Retinal pigment epithelial cell (primary cell): ENCODE data around the gene CCRL2.

ENCODE experiments used
- DNase-seq: peaks from one replicate; pipeline ENCODE4 v3.0.0-alpha.2; 2010; ENCODE audit warnings: low read depth
- H3K4me3 ChIP-seq: 2 replicates; pipeline ENCODE4 v1.5.1; 2011; ENCODE audit warnings: mild to moderate bottlenecking, low read length, control low read depth, moderate library complexity
- TF ChIP-seq, protein P1 (sequence below): conservative IDR thresholded peaks from 2 replicates; pipeline ENCODE4 v1.5.1; 2011; ENCODE audit warnings: low read depth, low read length, control low read depth, inconsistent platforms

Gene CCRL2

DNA sequence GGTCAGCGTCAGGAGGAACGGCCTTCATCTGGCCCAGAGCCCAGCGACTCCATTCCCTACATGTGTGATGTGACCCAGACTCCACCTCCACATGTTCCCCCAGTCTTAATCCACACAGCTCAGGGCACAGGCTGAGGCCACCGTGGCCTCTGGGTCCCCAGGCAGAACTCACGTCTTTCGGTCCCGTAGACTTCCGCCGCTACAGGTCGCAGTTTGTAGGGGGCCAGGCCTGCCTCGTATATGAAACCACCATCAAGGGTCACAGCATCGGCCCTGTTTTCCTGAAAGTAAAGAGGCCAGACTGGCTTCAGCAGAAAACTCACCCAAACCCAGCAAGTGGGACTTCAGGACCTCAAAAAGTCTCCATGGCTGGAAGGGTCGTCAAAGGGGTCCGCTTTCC is 49.1 kb downstream of the CCRL2 start:
- TF ChIP-seq, protein P1, sequence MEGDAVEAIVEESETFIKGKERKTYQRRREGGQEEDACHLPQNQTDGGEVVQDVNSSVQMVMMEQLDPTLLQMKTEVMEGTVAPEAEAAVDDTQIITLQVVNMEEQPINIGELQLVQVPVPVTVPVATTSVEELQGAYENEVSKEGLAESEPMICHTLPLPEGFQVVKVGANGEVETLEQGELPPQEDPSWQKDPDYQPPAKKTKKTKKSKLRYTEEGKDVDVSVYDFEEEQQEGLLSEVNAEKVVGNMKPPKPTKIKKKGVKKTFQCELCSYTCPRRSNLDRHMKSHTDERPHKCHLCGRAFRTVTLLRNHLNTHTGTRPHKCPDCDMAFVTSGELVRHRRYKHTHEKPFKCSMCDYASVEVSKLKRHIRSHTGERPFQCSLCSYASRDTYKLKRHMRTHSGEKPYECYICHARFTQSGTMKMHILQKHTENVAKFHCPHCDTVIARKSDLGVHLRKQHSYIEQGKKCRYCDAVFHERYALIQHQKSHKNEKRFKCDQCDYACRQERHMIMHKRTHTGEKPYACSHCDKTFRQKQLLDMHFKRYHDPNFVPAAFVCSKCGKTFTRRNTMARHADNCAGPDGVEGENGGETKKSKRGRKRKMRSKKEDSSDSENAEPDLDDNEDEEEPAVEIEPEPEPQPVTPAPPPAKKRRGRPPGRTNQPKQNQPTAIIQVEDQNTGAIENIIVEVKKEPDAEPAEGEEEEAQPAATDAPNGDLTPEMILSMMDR, result no peak
- DNase-seq, result no peak
- H3K4me3 ChIP-seq, result no peak overlapping the region
